ENCODE data around the gene SLC4A7.

Gene SLC4A7

GRCh38 chr3:27507515-27508266, 23.5 kb upstream of the SLC4A7 start:
- H3K9me3 Mint-ChIP-seq, result no peaks in the 10 kb centered on the region
- H3K4me3 Mint-ChIP-seq, result no peak overlapping the region
- peaks cover 0 to 3% of the 10 kb centered on the region in 2 donors for H3K4me1 Mint-ChIP-seq (ENCODE audit: low read depth in 2 of 2)
- H3K27ac Mint-ChIP-seq, result peak overlapping the region; percentile 51 to 56
- H3K36me3 Mint-ChIP-seq (ENCODE audit: insufficient read depth), result no peaks in the 10 kb centered on the region
- no peaks in the 10 kb centered on the region for H3K27me3 Mint-ChIP-seq
- ATAC-seq (replicated peaks) (no peak), DNase-seq (no peak)

GRCh38 chr3:27507111-27507510, 22.9 kb upstream of the SLC4A7 start:
- H3K36me3 Mint-ChIP-seq (ENCODE audit: insufficient read depth), result no peaks in the 10 kb centered on the region
- no peaks in the 10 kb centered on the region for H3K27me3 Mint-ChIP-seq
- ATAC-seq (replicated peaks) (no peak), DNase-seq (no peak)
- no peak overlapping the region for H3K4me3 Mint-ChIP-seq
- no peak overlapping the region for H3K27ac Mint-ChIP-seq
- H3K4me1 Mint-ChIP-seq (ENCODE audit: low read depth in 2 of 2), result peaks cover 0 to 3% of the 10 kb centered on the region in 2 donors
- no peaks in the 10 kb centered on the region for H3K9me3 Mint-ChIP-seq

- Mint-ChIP-seq H3K4me1 (ENCODE audit: low read depth in 2 of 2) (peaks cover 0 to 3% of the 10 kb centered on the region in 2 donors), H3K36me3 (ENCODE audit: insufficient read depth) (no peaks in the 10 kb centered on the region), H3K9me3 (no peaks in the 10 kb centered on the region), H3K27ac (no peak overlapping the region), H3K4me3 (no peak overlapping the region), H3K27me3 (no peaks in the 10 kb centered on the region)
- DNase-seq, result no peak
- no peak for ATAC-seq (replicated peaks)
Observed at GRCh38 chr3:27504749-27505148, 20.6 kb upstream of the SLC4A7 start.

- DNase-seq (no peak), ATAC-seq (replicated peaks) (no peak)
- no peaks in the 10 kb centered on the region for H3K9me3 Mint-ChIP-seq
- peaks cover 0 to 3% of the 10 kb centered on the region in 2 donors for H3K4me1 Mint-ChIP-seq (ENCODE audit: low read depth in 2 of 2)
- no peak overlapping the region for H3K4me3 Mint-ChIP-seq
- no peak overlapping the region for H3K27ac Mint-ChIP-seq
- no peaks in the 10 kb centered on the region for H3K27me3 Mint-ChIP-seq
- no peaks in the 10 kb centered on the region for H3K36me3 Mint-ChIP-seq (ENCODE audit: insufficient read depth)
Observed at GRCh38 chr3:27503526-27503925, 19.3 kb upstream of the SLC4A7 start.

GRCh38 chr3:27501759-27502158, 17.6 kb upstream of the SLC4A7 start:
- no peaks in the 10 kb centered on the region for H3K9me3 Mint-ChIP-seq
- H3K27me3 Mint-ChIP-seq, result no peaks in the 10 kb centered on the region
- H3K4me1 Mint-ChIP-seq (ENCODE audit: low read depth in 2 of 2), result no peaks in the 10 kb centered on the region
- no peak for DNase-seq
- H3K36me3 Mint-ChIP-seq (ENCODE audit: insufficient read depth), result no peaks in the 10 kb centered on the region
- no peak overlapping the region for H3K4me3 Mint-ChIP-seq
- ATAC-seq (replicated peaks), result no peak
- no peak overlapping the region for H3K27ac Mint-ChIP-seq

GRCh38 chr3:27500986-27501385, 16.8 kb upstream of the SLC4A7 start:
- ATAC-seq (replicated peaks) (no peak), DNase-seq (no peak)
- Mint-ChIP-seq H3K9me3 (no peaks in the 10 kb centered on the region), H3K27ac (no peak overlapping the region), H3K4me3 (no peak overlapping the region), H3K27me3 (no peaks in the 10 kb centered on the region), H3K4me1 (ENCODE audit: low read depth in 2 of 2) (no peaks in the 10 kb centered on the region), H3K36me3 (ENCODE audit: insufficient read depth) (no peaks in the 10 kb centered on the region)

- H3K4me3 Mint-ChIP-seq, result no peak overlapping the region
- no peaks in the 10 kb centered on the region for H3K9me3 Mint-ChIP-seq
- H3K27ac Mint-ChIP-seq, result no peak overlapping the region
- no peaks in the 10 kb centered on the region for H3K36me3 Mint-ChIP-seq (ENCODE audit: insufficient read depth)
- no peaks in the 10 kb centered on the region for H3K27me3 Mint-ChIP-seq
- no peak for ATAC-seq (replicated peaks)
- DNase-seq, result no peak
- H3K4me1 Mint-ChIP-seq (ENCODE audit: low read depth in 2 of 2), result no peaks in the 10 kb centered on the region
Observed at GRCh38 chr3:27500035-27500434, 15.9 kb upstream of the SLC4A7 start.

- Mint-ChIP-seq H3K27ac (no peak overlapping the region), H3K27me3 (no peaks in the 10 kb centered on the region), H3K9me3 (no peaks in the 10 kb centered on the region), H3K4me1 (ENCODE audit: low read depth in 2 of 2) (no peaks in the 10 kb centered on the region), H3K4me3 (no peak overlapping the region), H3K36me3 (ENCODE audit: insufficient read depth) (no peaks in the 10 kb centered on the region)
- ATAC-seq (replicated peaks), result no peak
- no peak for DNase-seq
Observed at GRCh38 chr3:27494784-27495183, 10.6 kb upstream of the SLC4A7 start.

GRCh38 chr3:27488821-27489220, 4.6 kb upstream of the SLC4A7 start:
- ATAC-seq (replicated peaks) (no peak), DNase-seq (no peak)
- Mint-ChIP-seq H3K36me3 (ENCODE audit: insufficient read depth) (peaks cover 13% of the 10 kb centered on the region), H3K27me3 (no peaks in the 10 kb centered on the region), H3K9me3 (no peaks in the 10 kb centered on the region), H3K4me3 (no peak overlapping the region), H3K27ac (no peak overlapping the region), H3K4me1 (ENCODE audit: low read depth in 2 of 2) (peaks cover 5 to 9% of the 10 kb centered on the region in 2 donors)

GRCh38 chr3:27487383-27487782, 3.2 kb upstream of the SLC4A7 start:
- peaks cover 10 to 17% of the 10 kb centered on the region in 2 donors for H3K4me1 Mint-ChIP-seq (ENCODE audit: low read depth in 2 of 2)
- peaks cover 19% of the 10 kb centered on the region for H3K36me3 Mint-ChIP-seq (ENCODE audit: insufficient read depth)
- no peak overlapping the region for H3K27ac Mint-ChIP-seq
- H3K4me3 Mint-ChIP-seq, result no peak overlapping the region
- no peaks in the 10 kb centered on the region for H3K9me3 Mint-ChIP-seq
- ATAC-seq (replicated peaks), result no peak
- H3K27me3 Mint-ChIP-seq, result no peaks in the 10 kb centered on the region
- no peak for DNase-seq

GRCh38 chr3:27486336-27486735, 2.2 kb upstream of the SLC4A7 start:
- no peak for ATAC-seq (replicated peaks)
- Mint-ChIP-seq H3K9me3 (no peaks in the 10 kb centered on the region), H3K36me3 (ENCODE audit: insufficient read depth) (peaks cover 19% of the 10 kb centered on the region), H3K4me3 (peak overlapping the region; percentile 61 to 65), H3K4me1 (ENCODE audit: low read depth in 2 of 2) (peaks cover 17 to 26% of the 10 kb centered on the region in 2 donors), H3K27me3 (no peaks in the 10 kb centered on the region), H3K27ac (peak overlapping the region; percentile 77 to 85)
- DNase-seq, result peak in 1 of 3 experiments; percentile 6

GRCh38 chr3:27485866-27486265, 1.7 kb upstream of the SLC4A7 start:
- ATAC-seq (replicated peaks) (no peak), DNase-seq (no peak)
- Mint-ChIP-seq H3K36me3 (ENCODE audit: insufficient read depth) (peaks cover 19% of the 10 kb centered on the region), H3K4me1 (ENCODE audit: low read depth in 2 of 2) (peaks cover 21 to 29% of the 10 kb centered on the region in 2 donors), H3K27ac (peak overlapping the region; percentile 77 to 85), H3K9me3 (no peaks in the 10 kb centered on the region), H3K4me3 (peak overlapping the region in 1 of 2 donors; percentile 61), H3K27me3 (no peaks in the 10 kb centered on the region)

- Mint-ChIP-seq H3K27me3 (no peaks in the 10 kb centered on the region), H3K27ac (peak overlapping the region; percentile 97 to 98), H3K36me3 (ENCODE audit: insufficient read depth) (peaks cover 19% of the 10 kb centered on the region), H3K9me3 (no peaks in the 10 kb centered on the region), H3K4me1 (ENCODE audit: low read depth in 2 of 2) (peaks cover 39 to 47% of the 10 kb centered on the region in 2 donors), H3K4me3 (peak overlapping the region; percentile 100)
- peak; percentile 7 to 30 (median 16) for DNase-seq
- peak; percentile 3 for ATAC-seq (replicated peaks)
Observed at GRCh38 chr3:27483117-27484014, 818 bp downstream of the SLC4A7 start.
